HG03457 (cell line): Measurements from ENCODE around the gene KNOP1.

Experiments used
- ATAC-seq: cut with Tn5 transposase; IDR thresholded peaks from one replicate; pipeline ENCODE4 v1.9.1; 2021; ENCODE audit warnings: moderate number of reproducible peaks; ENCODE audit not compliant: unreplicated experiment

KNOP1 gene

GRCh38 chr16:19708296-19709205 lies 9.5 kb downstream of the KNOP1 start:
- ATAC-seq, result no peak

DNA sequence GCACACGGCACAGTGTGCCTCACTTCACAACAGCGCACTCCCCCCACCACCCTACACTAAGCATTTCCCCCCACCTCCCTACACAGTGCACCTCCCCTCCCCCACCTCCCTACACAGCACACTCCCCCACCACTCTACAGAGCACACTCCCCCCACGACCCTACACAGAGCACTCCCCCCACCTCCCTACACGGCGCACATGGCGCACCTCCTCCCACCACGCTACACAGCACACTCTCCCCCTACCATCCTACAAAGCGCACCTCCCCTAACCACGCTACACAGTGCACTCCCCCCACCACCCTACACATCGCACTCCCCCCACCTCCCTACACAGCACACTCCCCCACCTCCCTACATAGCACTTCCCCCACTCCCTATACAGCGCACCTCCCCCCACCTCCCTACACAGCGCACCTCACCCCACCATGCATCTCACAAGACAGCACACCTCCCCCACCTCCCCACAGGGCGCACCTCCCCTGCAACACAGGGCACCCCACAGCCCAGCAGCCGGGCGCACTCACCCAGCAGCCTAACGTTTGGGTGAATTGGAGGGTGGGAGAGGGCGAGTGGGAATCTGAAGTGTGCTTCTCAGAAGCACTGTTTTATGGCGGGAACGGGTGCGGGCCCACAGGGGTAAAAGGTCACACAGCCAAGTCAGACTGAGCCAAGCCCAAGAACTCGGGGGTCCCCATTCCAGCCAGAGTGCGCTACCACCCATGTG lies 10.3 kb downstream of the KNOP1 start:
- ATAC-seq, result no peak

GRCh38 chr16:19706846-19707245 lies 11.2 kb downstream of the KNOP1 start:
- no peak for ATAC-seq

DNA sequence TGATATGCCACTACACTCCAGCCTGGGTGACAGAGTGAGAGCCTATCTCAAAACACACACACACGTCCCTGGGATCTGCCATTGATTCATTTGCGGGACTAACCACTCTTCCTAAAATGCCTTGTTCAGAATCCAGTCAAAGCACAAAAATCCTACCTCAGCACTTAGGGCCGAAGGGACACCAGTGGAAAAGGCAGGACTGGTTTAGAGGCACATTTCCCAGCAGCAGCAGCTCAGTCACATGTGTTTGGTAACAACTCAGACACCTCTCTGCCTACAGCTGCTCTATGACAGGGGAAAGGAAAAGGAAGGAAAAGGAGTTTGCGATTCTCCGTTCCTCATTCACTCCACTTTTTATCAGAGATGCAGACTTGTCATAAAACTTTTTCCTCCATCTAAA lies 12.2 kb downstream of the KNOP1 start:
- ATAC-seq, result no peak

GRCh38 chr16:19705146-19705501 lies 12.9 kb downstream of the KNOP1 start:
- ATAC-seq, result no peak

DNA sequence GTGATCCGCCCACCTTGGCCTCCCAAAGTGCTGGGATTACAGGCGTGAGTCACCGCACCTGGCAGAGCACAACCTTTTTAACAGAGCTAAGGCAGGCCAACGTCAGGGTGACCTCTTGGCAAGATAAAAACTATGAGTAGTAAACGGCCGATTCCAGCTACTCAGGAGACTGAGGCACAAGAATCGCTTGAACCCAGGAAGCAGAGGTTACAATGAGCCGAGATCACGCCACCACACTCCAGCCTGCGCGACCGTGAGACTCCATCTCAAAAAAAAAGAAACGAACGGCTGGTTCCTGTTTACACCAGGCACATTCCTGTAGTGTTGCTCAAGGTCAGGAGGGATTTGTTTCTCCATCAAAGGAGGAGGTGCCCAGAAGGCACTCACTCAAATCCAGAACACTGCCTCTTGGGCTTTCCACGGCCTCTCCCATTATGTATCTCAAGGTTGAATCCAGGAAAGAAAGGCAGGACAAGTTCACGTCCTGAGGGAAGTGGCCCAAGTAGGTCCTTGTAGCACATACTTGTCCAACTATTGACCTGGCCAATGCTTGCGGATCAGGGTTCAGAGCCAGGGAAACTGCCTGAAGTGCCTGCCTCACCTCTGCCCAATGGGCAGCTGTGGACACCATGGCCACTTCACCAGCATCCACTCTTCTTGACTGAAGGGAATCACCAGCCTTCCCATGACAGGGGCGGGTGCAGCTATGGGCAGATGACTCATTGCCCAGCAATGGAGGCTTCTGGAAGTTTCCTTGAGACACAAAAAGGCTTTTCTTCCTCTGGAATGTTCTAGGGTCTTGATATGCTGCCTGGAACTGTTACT lies 13.5 kb downstream of the KNOP1 start:
- no peak for ATAC-seq

DNA sequence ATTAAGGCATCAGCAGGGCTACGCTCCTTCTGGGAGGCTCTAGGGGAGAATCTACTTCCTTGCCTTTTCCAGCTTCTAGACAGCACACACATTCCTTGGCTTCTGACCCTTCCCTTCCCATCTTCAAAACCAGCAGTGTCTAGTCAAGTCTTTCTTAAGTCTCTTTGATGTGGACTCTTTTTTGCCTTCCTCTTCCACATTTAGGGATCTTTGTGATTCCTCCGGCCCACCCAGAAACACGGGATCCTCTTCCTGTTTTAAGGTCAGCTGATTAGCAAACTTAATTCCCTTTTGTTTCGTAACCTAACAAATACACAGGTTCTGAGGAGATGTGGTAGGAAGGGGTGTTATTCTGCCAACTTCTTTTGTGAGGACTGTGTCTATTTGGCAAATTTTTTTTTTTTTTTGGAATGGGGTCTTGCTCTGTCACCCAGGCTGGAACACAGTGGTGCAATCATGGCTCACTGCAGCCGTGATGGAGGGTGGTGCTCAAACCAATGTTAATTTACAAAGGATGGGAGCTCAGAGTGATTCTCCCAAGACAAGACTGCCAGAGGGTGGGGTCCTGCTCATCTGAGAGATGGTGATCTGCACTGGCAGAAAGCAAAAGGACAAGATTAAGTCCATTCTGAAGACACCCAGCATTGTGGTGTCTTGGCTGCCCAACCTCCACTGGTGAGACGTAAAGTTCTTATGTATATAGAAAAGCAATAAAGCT lies 14.7 kb downstream of the KNOP1 start:
- ATAC-seq, result no peak

DNA sequence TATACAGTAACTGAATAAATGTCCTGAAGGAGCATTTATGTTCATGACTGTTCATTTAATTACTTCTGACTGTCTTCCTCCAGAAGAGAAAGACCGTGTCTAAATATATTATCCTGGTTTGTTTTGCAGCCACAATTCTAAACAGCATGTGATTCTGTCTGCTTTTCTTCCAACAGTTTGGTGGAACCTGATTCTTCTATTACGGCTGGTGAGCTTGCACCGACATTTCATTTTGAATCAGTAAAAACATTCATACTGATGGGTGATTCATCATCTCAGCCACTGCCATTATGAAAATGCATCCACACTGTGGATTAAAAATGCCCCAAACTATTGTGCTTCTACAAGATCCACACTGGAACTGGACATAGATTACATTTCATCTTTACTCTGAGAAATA lies 16.9 kb downstream of the KNOP1 start:
- ATAC-seq, result no peak

- ATAC-seq, result no peak
Measured at GRCh38 chr16:19700319-19700781, 17.7 kb downstream of the KNOP1 start.

DNA sequence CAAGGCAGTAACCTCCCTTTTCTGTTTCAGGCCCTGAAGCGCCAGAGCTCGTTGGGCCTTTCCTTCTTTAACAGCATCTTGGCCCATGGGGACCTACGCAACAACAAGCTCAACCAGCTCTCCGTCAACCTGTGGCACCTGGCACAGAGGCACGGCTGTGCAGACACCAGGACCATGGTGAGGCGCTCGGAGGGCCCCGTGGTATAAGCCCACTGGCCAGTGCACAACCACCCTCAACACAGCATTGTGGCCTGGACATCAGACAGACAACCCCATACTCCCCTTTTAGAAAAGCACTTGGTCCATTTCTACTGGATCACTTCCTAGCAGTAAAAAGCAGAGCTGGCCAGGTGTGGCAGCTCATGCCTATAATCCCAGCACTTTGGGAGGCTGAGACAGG lies 18.6 kb downstream of the KNOP1 start:
- no peak for ATAC-seq

DNA sequence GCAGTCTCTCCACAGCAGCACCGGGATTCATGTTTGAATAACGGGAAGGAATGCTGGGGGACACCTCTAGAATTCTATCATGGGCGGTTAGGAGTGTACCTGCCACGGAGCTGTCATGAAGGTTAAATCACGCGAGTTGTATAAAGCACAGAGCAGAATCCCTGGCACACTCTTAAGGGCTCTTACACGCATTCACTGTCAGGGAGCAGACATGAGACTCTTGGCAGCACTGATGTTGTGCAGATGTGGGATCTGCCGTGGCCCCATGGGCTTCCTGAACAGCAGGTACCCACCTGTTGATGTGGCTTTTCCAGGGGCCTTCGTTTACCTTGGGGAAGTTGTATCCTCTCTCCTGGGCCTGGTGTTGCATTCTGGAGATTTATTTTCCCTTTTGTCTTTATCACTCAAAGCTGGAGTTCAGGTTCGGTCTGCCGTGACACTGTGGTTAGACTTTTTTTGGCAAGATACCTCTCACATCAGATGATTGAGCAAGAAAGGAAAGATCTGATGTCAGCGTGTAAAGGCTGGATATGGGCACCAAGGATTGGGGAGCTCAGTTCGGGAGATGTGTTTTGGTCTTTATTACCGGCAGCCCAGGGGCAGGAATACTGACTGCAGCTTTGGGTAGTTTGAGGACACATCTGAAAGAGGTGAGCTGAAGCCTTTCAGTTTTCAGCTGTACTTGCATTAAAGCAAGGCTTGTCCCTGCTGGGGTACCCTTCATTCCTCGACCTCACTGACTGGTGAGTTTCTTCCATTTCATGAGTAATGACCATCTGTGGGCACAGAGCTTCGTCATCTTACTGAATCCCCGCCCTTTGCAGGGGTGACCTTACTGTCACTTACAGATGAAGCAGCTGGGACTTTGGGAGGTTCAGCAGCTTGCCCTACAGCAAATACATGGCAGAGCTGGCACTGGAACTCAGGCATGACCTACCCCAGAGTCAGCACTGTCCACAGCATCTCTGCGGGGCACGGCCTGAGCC lies 19.3 kb downstream of the KNOP1 start:
- ATAC-seq, result no peak

DNA sequence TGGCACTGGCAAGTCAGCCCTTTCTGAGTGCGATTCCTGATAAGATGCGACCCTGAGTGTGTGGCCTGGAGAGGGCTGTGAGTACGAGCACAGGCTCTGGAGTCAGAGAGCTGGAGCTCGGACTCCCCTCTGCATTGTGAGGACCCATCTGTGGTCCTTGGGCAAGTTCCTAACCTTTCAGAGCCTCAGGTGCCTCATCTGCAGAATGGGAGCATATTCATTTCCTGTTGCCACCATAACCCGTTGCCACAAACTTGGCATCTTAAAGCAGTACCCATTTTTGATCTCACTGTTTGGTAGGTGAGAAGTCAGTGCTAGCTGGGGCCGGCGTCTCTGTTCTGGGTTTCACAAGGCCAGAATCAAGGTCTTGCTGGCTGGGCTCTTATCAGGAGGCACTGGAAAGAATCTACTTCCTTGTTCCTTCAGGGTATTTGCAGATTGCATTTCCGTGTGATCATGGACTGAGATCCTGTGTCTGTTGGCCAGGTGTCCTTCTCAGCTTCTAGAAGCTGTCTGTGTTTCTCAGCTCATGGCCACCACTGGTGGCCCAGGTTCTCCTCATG lies 20.2 kb downstream of the KNOP1 start:
- no peak for ATAC-seq

- no peak for ATAC-seq
Measured at GRCh38 chr16:19696961-19697360, 21.1 kb downstream of the KNOP1 start.

DNA sequence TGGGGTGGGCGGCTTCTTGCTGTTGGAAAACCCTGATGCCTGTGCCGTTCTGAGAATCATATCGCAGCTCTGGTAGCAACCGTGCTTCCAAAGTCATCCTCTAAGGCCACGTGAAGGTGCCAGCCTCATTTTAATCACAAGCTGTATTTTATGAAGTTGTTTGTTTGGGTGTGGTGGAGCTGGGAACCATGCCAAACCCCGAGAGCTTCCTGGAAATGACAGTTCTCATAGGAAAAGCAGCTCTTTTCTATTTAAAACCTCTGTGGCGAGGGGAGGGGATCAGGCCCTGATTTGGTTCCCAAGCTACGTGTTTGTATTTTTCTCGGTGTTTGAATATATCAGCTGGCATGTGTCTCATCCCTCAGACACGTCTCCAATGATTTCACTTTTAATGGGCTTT lies 21.7 kb downstream of the KNOP1 start:
- ATAC-seq, result no peak

- no peak for ATAC-seq
Measured at GRCh38 chr16:19694989-19695388, 23.0 kb downstream of the KNOP1 start.

DNA sequence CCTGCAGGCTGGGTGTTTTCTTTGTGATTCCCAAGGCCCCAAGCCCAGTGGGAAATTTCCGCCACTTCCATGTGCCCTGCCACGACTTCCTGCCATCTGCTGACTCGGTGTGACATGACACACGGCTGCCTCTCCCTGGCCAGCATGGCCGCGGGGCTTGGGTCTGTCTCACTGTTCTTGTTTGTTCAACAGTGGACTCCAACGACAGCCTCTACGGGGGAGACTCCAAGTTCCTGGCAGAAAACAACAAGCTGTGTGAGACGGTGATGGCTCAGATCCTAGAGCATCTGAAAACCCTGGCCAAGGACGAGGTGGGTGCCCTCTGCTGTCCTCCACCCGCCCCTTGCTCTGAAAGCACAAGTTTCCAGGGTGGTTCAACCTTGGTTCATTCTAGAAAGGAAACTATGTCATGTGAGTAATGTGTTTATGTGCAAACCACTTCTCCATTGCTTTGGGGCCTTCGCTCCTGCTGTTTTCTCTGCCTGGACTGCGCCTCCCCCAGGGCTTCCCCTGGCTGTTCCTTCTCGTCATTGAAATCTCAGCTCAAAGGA lies 26.8 kb downstream of the KNOP1 start:
- no peak for ATAC-seq

DNA sequence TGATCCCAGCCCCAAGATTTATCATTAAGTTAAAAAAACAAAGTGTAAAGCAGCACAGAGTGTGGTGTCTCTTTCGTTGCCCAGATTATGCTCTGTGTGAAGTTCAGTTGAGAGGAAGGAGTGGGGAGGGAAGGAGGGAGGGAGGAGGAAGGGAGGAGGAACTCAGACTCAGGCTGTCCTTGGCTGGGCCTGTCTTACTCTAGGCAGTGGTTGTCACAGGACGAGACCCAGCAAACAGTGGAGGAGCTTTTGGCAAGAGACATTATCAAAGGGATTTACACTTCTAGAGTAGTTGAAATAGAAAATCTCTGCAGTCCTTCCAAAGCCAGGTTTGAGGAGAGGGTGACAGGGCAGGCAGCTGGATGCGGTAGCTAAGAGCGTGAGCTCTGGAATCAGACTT lies 27.8 kb downstream of the KNOP1 start:
- no peak for ATAC-seq

DNA sequence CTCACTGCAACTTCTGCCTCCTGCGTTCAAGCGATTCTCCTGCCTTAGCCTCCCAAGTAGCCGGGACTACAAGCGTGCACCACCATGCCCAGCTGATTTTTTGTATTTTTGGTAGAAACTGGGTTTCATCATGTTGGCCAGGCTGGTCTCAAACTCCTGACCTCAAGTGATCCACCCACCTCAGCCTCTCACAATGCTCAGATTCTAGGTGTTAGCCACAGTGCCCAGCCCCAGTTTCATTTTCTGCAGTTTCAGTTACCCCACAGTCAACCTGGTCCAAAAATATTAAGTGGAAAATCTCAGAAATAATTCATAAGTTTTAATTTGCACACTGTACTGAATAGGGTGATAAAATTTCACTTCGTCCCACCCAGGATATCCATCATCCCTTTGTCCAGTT lies 28.7 kb downstream of the KNOP1 start:
- ATAC-seq, result no peak
